HepG2 (cell line): Measurements from ENCODE around the gene SLC22A23. TPM values are rescaled to one million over a fixed set of nuclear protein-coding genes. Genes with fewer than 3 reads are reported as not detected.

Experiments used
- ATF1 ChIP-seq: IDR thresholded peaks from 2 replicates; pipeline ENCODE4 v1.6.1; 2016; ENCODE audit warnings: mild to moderate bottlenecking, control low read depth
- ELF3 ChIP-seq: IDR thresholded peaks from 2 replicates; pipeline ENCODE4 v1.6.1; 2016; ENCODE audit warnings: missing genetic modification reagents, missing compliant biosample characterization
- GATAD2A ChIP-seq: IDR thresholded peaks from 2 replicates; pipeline ENCODE4 v1.6.1; 2016
- HOMEZ ChIP-seq: IDR thresholded peaks from 2 replicates; pipeline ENCODE4 v1.6.1; 2016; ENCODE audit warnings: low read depth
- HOXA5 ChIP-seq: sonication (generic); formaldehyde crosslinking; IDR thresholded peaks from 2 replicates; pipeline ENCODE4 v1.4.0; 2020; ENCODE audit warnings: missing genetic modification reagents
- KLF13 ChIP-seq: sonication (generic); formaldehyde crosslinking; IDR thresholded peaks from 2 replicates; pipeline ENCODE4 v1.4.0; 2020; ENCODE audit warnings: mild to moderate bottlenecking, missing genetic modification reagents
- NCOA1 ChIP-seq: sonication (generic); formaldehyde crosslinking; IDR thresholded peaks from 2 replicates; pipeline ENCODE4 v1.9.0; 2021; ENCODE audit warnings: missing genetic modification reagents
- PCBP2 ChIP-seq: fragments of 200-400 bp; formaldehyde crosslinking; optimal IDR thresholded peaks from 2 replicates; pipeline ENCODE3; 2018; ENCODE audit warnings: low read length, low read depth; ENCODE audit not compliant: poor library complexity, severe bottlenecking
- RORA ChIP-seq: sonication (generic); formaldehyde crosslinking; IDR thresholded peaks from 2 replicates; pipeline ENCODE4 v1.5.0; 2020; ENCODE audit warnings: mild to moderate bottlenecking, missing genetic modification reagents, moderate library complexity
- SIX4 ChIP-seq: sonication (generic); formaldehyde crosslinking; IDR thresholded peaks from 2 replicates; pipeline ENCODE4 v1.4.0; 2020; ENCODE audit warnings: missing genetic modification reagents
- SOX13 ChIP-seq, 3 experiments: fragments of 450-650 bp in 1 of 3; sonication (generic) in 1 of 3; formaldehyde crosslinking in 1 of 3; IDR thresholded peaks in 2 of 3; conservative IDR thresholded peaks in 1 of 3; 2 replicates each; pipeline versions ENCODE4 v1.5.0 to v1.6.1; 2016 to 2020; ENCODE audit warnings: antibody characterized with exemption in 1 of 3, mild to moderate bottlenecking in 1 of 3, missing compliant biosample characterization in 1 of 3, missing genetic modification reagents in 1 of 3, moderate library complexity in 1 of 3
- SPEN ChIP-seq: sonication (generic); formaldehyde crosslinking; IDR thresholded peaks from 2 replicates; pipeline ENCODE4 v1.5.1; 2020; ENCODE audit warnings: low read depth, mild to moderate bottlenecking, missing genetic modification reagents
- ZKSCAN1 ChIP-seq: fragments of 150-350 bp; IDR thresholded peaks from 2 replicates; pipeline ENCODE4 v1.6.1; 2014; ENCODE audit warnings: low read length
- ZNF17 ChIP-seq: sonication (generic); formaldehyde crosslinking; IDR thresholded peaks from 2 replicates; pipeline ENCODE4 v1.5.0; 2020; ENCODE audit warnings: mild to moderate bottlenecking, missing genetic modification reagents
- ZNF263 ChIP-seq: sonication (generic); formaldehyde crosslinking; IDR thresholded peaks from 2 replicates; pipeline ENCODE4 v1.4.0; 2020; ENCODE audit warnings: missing genetic modification reagents
- ZNF282 ChIP-seq: fragments of 450-650 bp; IDR thresholded peaks from 2 replicates; pipeline ENCODE4 v1.6.1; 2018; ENCODE audit not compliant: partially characterized antibody
- ZNF329 ChIP-seq: sonication (generic); formaldehyde crosslinking; IDR thresholded peaks from 2 replicates; pipeline ENCODE4 v1.9.0; 2021; ENCODE audit warnings: low read depth, mild to moderate bottlenecking, missing genetic modification reagents
- ZNF569 ChIP-seq: sonication (generic); formaldehyde crosslinking; IDR thresholded peaks from 2 replicates; pipeline ENCODE4 v1.5.0; 2020; ENCODE audit warnings: mild to moderate bottlenecking, missing genetic modification reagents, moderate library complexity, borderline replicate concordance
- ZNF782 ChIP-seq: sonication (generic); formaldehyde crosslinking; IDR thresholded peaks from 2 replicates; pipeline ENCODE4 v1.4.0; 2020; ENCODE audit warnings: missing genetic modification reagents, mild to moderate bottlenecking, borderline replicate concordance
- ZNF878 ChIP-seq: sonication (generic); formaldehyde crosslinking; IDR thresholded peaks from 2 replicates; pipeline ENCODE4 v1.8.1; 2023; ENCODE audit warnings: mild to moderate bottlenecking, missing genetic modification reagents, moderate library complexity
- ZNF883 ChIP-seq: sonication (generic); formaldehyde crosslinking; IDR thresholded peaks from 2 replicates; pipeline ENCODE4 v1.5.1; 2020; ENCODE audit warnings: mild to moderate bottlenecking, missing genetic modification reagents; ENCODE audit errors: not compliant biosample characterization
- polyA plus RNA-seq, 8 experiments: library from polyadenylated mRNA; depleted of rRNA in 3 of 8; stranded (reverse) in 7 of 8; unstranded in 1 of 8; fragments of >200 nt; fragmentation: Illumina TruSeq in 4 of 8; extraction: Trizol in 4 of 8; gene quantifications; 2 replicates each; pipeline versions ENCODE4 v1.2.1 to v1.2.3, GENCODE V29; 2011 to 2016; ENCODE audit warnings: low read depth in 4 of 8, missing spikeins in 1 of 8, mixed read lengths in 1 of 8; ENCODE audit not compliant: insufficient read depth in 1 of 8
- total RNA-seq, 5 experiments: library from RNA; depleted of rRNA; stranded (reverse); fragments of >200 nt; fragmentation: Illumina TruSeq; extraction: Trizol; gene quantifications; 2 replicates each; pipeline ENCODE4 v1.2.3, GENCODE V29; 2016; ENCODE audit warnings: low read depth in 1 of 5
- TF ChIP-seq, protein P1 (sequence below): sonication (generic); formaldehyde crosslinking; conservative IDR thresholded peaks from 2 replicates; pipeline ENCODE4 v1.5.0; 2020; ENCODE audit warnings: missing genetic modification reagents
- TF ChIP-seq, protein P2 (sequence below): sonication (generic); formaldehyde crosslinking; IDR thresholded peaks from 2 replicates; pipeline ENCODE4 v1.8.0; 2022; ENCODE audit warnings: mild to moderate bottlenecking, missing genetic modification reagents, borderline replicate concordance

SLC22A23 gene
- total and polyA plus RNA-seq, 2 of the 13 experiments (the other 11 are each of a cell fraction or from before 2014, with no cell fraction given) = 11.8 to 17.5 TPM

DNA sequence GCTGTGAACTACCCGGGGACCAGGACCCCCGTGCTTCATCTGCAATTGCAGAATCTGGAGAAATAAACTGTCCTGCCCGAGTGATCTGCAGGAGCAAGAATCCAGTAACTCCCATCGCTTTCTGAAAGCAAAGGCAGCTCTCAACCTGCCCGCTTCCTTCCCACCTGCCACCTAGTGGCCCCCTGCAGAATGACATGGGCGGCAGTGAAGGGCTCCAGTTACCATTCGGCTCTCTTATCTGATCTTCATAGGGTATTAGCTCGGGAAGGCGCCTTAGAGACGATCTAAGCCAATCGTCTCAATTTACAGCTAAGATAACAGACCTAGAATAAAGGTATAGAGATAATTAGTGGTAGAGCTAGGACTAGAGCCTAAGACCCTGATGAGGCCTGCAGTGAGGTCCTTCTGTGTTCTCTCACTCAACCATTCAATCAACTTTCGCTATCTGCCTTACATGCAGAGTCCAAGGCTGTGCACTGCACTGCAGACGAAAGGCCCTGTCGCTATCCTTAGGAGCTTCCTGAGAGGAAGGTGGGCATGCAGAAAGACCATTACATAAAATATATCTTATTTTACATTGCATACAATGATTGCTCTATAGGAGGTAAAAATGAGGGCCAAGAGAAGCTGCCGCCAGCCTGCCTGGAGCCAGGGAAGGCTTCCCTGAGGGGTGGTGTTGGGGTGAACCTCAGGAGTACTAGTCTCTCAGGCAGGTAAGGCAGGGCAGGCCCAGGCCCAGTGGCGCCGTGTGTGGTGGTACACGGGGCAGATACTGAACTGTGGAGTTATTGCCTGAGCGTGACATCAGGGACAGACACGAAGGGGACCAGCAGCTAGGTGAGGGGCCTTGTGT, 205.2 kb downstream of the SLC22A23 start (continued):
- 0 out of 2 replicates have a peak, but pooled peaks have one; percentile 36 for TF ChIP-seq KLF13 (CRISPR knock-in tag)
- TF ChIP-seq ZNF569 (CRISPR knock-in tag) = no peak
- TF ChIP-seq ZNF329 (CRISPR knock-in tag) = 0 out of 2 replicates have a peak, but pooled peaks have one; percentile 54
- peak; percentile 75 for TF ChIP-seq GATAD2A
- no peak for TF ChIP-seq ZNF883 (CRISPR knock-in tag)
- TF ChIP-seq SIX4 (CRISPR knock-in tag) = peak; percentile 82
- no peak for TF ChIP-seq ZNF782
- TF ChIP-seq SPEN (CRISPR knock-in tag) = peak; percentile 35; the same call in 1 of the 2 replicates
- TF ChIP-seq HOMEZ (CRISPR knock-in tag) = no peak
- TF ChIP-seq ATF1 (CRISPR knock-in tag) = no peak
- TF ChIP-seq, protein P1, sequence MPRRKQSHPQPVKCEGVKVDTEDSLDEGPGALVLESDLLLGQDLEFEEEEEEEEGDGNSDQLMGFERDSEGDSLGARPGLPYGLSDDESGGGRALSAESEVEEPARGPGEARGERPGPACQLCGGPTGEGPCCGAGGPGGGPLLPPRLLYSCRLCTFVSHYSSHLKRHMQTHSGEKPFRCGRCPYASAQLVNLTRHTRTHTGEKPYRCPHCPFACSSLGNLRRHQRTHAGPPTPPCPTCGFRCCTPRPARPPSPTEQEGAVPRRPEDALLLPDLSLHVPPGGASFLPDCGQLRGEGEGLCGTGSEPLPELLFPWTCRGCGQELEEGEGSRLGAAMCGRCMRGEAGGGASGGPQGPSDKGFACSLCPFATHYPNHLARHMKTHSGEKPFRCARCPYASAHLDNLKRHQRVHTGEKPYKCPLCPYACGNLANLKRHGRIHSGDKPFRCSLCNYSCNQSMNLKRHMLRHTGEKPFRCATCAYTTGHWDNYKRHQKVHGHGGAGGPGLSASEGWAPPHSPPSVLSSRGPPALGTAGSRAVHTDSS (CRISPR knock-in tag) = no peak
- TF ChIP-seq ZNF17 = no peak
- TF ChIP-seq ELF3 (CRISPR knock-in tag) = peak; percentile 77
- no peak for TF ChIP-seq HOXA5 (CRISPR knock-in tag)
- TF ChIP-seq ZNF282 = no peak
- no peak for TF ChIP-seq ZNF263
- TF ChIP-seq ZKSCAN1 = no peak
- TF ChIP-seq ZNF878 (CRISPR knock-in tag) = no peak
- TF ChIP-seq SOX13 (IDR thresholded peaks at IDR 0.05) = 0 out of 2 replicates have a peak, but pooled peaks have one; percentile 17
- TF ChIP-seq SOX13 (CRISPR knock-in tag; conservative IDR thresholded peaks at IDR 0.05 in 1 of 2, IDR thresholded peaks at IDR 0.05 in 1 of 2) = peak in 1 of 2 experiments; percentile 41; a peak in 2 of 4 replicates
- no peak for TF ChIP-seq NCOA1
- no peak for TF ChIP-seq RORA (CRISPR knock-in tag)
- TF ChIP-seq, protein P2, sequence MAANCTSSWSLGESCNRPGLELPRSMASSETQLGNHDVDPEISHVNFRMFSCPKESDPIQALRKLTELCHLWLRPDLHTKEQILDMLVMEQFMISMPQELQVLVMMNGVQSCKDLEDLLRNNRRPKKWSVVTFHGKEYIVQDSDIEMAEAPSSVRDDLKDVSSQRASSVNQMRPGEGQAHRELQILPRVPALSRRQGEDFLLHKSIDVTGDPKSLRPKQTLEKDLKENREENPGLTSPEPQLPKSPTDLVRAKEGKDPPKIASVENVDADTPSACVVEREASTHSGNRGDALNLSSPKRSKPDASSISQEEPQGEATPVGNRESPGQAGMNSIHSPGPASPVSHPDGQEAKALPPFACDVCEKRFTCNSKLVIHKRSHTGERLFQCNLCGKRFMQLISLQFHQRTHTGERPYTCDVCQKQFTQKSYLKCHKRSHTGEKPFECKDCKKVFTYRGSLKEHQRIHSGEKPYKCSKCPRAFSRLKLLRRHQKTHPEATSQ (CRISPR knock-in tag) = no peak
- no peak for TF ChIP-seq PCBP2
